Measurements from ENCODE around the gene OTOF.

DNA sequence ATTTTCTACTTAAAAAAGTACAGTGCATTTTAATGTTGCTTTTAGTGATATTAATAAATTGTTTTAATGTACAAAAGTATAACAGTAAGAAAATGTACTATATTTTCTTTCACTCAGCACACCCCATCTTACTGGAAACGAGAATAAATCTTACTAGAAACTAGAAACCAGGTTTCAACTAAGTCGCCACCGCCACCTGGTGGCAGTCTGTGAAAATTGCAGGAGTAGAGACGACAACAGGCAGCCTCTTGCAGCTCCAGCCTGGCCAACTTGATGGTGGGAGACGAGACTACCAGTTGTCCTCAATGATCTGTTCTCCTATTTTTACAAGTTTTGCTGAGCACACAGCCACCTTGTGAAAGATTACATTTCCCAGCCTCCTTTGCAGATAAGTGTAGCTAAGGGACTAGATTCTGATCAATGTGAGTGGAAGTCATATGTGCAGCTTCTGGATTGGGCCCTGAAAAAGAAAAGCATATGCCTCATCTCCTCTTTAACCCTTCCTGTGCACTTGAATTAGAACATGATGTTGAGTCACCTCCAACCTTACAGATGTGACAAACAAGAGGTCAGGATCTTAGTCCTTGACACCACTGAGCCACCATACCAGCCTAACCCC, 8.7 kb downstream of the OTOF start:
- TF ChIP-seq PHF8 (CRISPR knock-in tag; IDR thresholded peaks at IDR 0.05) (no peak), GLI4 (CRISPR knock-in tag; IDR thresholded peaks at IDR 0.05; ENCODE audit: borderline replicate concordance) (no peak), EZH2 (conservative IDR thresholded peaks at IDR 0.05; ENCODE audit: low read depth, low read length) (no peak), KLF6 (CRISPR knock-in tag; IDR thresholded peaks at IDR 0.05) (no peak)
- TF ChIP-seq, protein P1, sequence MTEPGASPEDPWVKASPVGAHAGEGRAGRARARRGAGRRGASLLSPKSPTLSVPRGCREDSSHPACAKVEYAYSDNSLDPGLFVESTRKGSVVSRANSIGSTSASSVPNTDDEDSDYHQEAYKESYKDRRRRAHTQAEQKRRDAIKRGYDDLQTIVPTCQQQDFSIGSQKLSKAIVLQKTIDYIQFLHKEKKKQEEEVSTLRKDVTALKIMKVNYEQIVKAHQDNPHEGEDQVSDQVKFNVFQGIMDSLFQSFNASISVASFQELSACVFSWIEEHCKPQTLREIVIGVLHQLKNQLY (CRISPR knock-in tag; IDR thresholded peaks at IDR 0.05) = no peak
- TF ChIP-seq, protein P2, sequence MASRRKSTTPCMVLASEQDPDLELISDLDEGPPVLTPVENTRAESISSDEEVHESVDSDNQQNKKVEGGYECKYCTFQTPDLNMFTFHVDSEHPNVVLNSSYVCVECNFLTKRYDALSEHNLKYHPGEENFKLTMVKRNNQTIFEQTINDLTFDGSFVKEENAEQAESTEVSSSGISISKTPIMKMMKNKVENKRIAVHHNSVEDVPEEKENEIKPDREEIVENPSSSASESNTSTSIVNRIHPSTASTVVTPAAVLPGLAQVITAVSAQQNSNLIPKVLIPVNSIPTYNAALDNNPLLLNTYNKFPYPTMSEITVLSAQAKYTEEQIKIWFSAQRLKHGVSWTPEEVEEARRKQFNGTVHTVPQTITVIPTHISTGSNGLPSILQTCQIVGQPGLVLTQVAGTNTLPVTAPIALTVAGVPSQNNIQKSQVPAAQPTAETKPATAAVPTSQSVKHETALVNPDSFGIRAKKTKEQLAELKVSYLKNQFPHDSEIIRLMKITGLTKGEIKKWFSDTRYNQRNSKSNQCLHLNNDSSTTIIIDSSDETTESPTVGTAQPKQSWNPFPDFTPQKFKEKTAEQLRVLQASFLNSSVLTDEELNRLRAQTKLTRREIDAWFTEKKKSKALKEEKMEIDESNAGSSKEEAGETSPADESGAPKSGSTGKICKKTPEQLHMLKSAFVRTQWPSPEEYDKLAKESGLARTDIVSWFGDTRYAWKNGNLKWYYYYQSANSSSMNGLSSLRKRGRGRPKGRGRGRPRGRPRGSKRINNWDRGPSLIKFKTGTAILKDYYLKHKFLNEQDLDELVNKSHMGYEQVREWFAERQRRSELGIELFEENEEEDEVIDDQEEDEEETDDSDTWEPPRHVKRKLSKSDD (CRISPR knock-in tag; IDR thresholded peaks at IDR 0.05; ENCODE audit: low read depth) = no peak

Data from HepG2 (cell line).